Neural cell (in vitro differentiated cells): ENCODE measurements around the gene CPSF6.

Experiments
- EP300 ChIP-seq: fragments of 450-650 bp; conservative IDR thresholded peaks from 2 replicates; pipeline ENCODE4 v1.6.1; 2014; ENCODE audit warnings: antibody characterized with exemption, mild to moderate bottlenecking, moderate library complexity; ENCODE audit not compliant: poor library complexity, severe bottlenecking
- EZH2 ChIP-seq: fragments of 200-600, 300-800 bp; shearing (Covaris generic), sonication (generic); IDR thresholded peaks from 2 replicates; pipeline ENCODE4 v1.6.1; 2014; ENCODE audit warnings: antibody characterized with exemption, low read length, borderline replicate concordance, mild to moderate bottlenecking; ENCODE audit not compliant: insufficient read depth, poor library complexity, severe bottlenecking
- MXI1 ChIP-seq: fragments of 450-650 bp; conservative IDR thresholded peaks from 2 replicates; pipeline ENCODE4 v1.6.1; 2014; ENCODE audit warnings: antibody characterized with exemption, mild to moderate bottlenecking; ENCODE audit not compliant: poor library complexity, severe bottlenecking
- POLR2AphosphoS5 ChIP-seq: IDR thresholded peaks from 2 replicates; pipeline ENCODE4 v1.6.1; 2012
- RAD21 ChIP-seq: fragments of 450-650 bp; conservative IDR thresholded peaks from 2 replicates; pipeline ENCODE4 v1.6.1; 2014; ENCODE audit warnings: antibody characterized with exemption, mild to moderate bottlenecking, moderate library complexity
- TAF1 ChIP-seq: IDR thresholded peaks from 2 replicates; pipeline ENCODE4 v1.6.1; 2012; ENCODE audit warnings: low read depth
- TF ChIP-seq, protein P1 (sequence below): fragments of 450-650 bp; IDR thresholded peaks from 2 replicates; pipeline ENCODE4 v1.5.1; 2014; ENCODE audit warnings: antibody characterized with exemption, mild to moderate bottlenecking, moderate library complexity; ENCODE audit not compliant: poor library complexity, severe bottlenecking
- TF ChIP-seq, protein P2 (sequence below): IDR thresholded peaks from 2 replicates; pipeline ENCODE4 v1.6.1; 2012; ENCODE audit warnings: borderline replicate concordance

DNA sequence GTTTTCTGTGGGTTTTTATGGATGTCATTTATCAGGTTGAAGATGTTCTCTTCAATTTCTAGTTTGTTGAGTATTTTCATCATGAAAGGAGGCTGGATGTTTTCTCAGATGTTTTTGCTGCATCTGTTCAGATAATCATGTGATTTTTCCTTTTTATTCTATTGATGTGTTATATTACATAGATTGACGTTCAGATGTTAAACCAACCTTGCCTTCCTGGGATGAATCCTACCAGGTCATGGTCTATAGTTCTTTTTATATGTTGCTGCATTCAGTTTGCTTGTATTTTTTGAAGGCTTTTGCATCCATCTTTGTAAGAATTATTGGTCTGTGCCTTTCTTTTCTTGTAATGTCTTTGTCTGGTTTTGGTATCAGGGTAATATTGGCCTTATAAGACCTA, 64.9 kb downstream of the CPSF6 start:
- no peak for TF ChIP-seq TAF1
- TF ChIP-seq, protein P1, sequence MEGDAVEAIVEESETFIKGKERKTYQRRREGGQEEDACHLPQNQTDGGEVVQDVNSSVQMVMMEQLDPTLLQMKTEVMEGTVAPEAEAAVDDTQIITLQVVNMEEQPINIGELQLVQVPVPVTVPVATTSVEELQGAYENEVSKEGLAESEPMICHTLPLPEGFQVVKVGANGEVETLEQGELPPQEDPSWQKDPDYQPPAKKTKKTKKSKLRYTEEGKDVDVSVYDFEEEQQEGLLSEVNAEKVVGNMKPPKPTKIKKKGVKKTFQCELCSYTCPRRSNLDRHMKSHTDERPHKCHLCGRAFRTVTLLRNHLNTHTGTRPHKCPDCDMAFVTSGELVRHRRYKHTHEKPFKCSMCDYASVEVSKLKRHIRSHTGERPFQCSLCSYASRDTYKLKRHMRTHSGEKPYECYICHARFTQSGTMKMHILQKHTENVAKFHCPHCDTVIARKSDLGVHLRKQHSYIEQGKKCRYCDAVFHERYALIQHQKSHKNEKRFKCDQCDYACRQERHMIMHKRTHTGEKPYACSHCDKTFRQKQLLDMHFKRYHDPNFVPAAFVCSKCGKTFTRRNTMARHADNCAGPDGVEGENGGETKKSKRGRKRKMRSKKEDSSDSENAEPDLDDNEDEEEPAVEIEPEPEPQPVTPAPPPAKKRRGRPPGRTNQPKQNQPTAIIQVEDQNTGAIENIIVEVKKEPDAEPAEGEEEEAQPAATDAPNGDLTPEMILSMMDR: no peak
- TF ChIP-seq EZH2: no peak
- TF ChIP-seq RAD21: no peak
- no peak for TF ChIP-seq POLR2AphosphoS5
- no peak for TF ChIP-seq EP300
- TF ChIP-seq MXI1: no peak
- TF ChIP-seq, protein P2, sequence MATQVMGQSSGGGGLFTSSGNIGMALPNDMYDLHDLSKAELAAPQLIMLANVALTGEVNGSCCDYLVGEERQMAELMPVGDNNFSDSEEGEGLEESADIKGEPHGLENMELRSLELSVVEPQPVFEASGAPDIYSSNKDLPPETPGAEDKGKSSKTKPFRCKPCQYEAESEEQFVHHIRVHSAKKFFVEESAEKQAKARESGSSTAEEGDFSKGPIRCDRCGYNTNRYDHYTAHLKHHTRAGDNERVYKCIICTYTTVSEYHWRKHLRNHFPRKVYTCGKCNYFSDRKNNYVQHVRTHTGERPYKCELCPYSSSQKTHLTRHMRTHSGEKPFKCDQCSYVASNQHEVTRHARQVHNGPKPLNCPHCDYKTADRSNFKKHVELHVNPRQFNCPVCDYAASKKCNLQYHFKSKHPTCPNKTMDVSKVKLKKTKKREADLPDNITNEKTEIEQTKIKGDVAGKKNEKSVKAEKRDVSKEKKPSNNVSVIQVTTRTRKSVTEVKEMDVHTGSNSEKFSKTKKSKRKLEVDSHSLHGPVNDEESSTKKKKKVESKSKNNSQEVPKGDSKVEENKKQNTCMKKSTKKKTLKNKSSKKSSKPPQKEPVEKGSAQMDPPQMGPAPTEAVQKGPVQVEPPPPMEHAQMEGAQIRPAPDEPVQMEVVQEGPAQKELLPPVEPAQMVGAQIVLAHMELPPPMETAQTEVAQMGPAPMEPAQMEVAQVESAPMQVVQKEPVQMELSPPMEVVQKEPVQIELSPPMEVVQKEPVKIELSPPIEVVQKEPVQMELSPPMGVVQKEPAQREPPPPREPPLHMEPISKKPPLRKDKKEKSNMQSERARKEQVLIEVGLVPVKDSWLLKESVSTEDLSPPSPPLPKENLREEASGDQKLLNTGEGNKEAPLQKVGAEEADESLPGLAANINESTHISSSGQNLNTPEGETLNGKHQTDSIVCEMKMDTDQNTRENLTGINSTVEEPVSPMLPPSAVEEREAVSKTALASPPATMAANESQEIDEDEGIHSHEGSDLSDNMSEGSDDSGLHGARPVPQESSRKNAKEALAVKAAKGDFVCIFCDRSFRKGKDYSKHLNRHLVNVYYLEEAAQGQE: no peak
